ENCODE data around the gene TUBB3. TPM values are rescaled to one million over a fixed set of nuclear protein-coding genes. Genes with fewer than 3 reads are reported as not detected.

Gene TUBB3
- total RNA-seq, 4 donors from 2014 or later: 1.9 to 7.4 (median 3.9) TPM

- intact Hi-C loops (cut with DNase I; ENCODE audit: low total_unique reads): no loop called here
- no peak for DNase-seq (ENCODE audit: low spot score in 2 of 2)
- no peak overlapping the region for H3K4me3 ChIP-seq (ENCODE audit: low read depth, poor library complexity, severe bottlenecking)
- TF ChIP-seq POLR2A (IDR thresholded peaks at IDR 0.05): no peak
- TF ChIP-seq, protein P1, sequence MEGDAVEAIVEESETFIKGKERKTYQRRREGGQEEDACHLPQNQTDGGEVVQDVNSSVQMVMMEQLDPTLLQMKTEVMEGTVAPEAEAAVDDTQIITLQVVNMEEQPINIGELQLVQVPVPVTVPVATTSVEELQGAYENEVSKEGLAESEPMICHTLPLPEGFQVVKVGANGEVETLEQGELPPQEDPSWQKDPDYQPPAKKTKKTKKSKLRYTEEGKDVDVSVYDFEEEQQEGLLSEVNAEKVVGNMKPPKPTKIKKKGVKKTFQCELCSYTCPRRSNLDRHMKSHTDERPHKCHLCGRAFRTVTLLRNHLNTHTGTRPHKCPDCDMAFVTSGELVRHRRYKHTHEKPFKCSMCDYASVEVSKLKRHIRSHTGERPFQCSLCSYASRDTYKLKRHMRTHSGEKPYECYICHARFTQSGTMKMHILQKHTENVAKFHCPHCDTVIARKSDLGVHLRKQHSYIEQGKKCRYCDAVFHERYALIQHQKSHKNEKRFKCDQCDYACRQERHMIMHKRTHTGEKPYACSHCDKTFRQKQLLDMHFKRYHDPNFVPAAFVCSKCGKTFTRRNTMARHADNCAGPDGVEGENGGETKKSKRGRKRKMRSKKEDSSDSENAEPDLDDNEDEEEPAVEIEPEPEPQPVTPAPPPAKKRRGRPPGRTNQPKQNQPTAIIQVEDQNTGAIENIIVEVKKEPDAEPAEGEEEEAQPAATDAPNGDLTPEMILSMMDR (IDR thresholded peaks at IDR 0.05): no peak
- WGBS, 2 donors: 71 to 82% methylated on average over 25 to 28 of the region's 31 CpGs
These were observed 18.3 kb upstream of the TUBB3 start for GRCh38 chr16:89904606-89905510.

- 82 to 85% methylated on average over 22 of the region's 23 CpGs for WGBS, 2 donors
These were observed 17.5 kb upstream of the TUBB3 start for GRCh38 chr16:89905511-89906139.

DNA sequence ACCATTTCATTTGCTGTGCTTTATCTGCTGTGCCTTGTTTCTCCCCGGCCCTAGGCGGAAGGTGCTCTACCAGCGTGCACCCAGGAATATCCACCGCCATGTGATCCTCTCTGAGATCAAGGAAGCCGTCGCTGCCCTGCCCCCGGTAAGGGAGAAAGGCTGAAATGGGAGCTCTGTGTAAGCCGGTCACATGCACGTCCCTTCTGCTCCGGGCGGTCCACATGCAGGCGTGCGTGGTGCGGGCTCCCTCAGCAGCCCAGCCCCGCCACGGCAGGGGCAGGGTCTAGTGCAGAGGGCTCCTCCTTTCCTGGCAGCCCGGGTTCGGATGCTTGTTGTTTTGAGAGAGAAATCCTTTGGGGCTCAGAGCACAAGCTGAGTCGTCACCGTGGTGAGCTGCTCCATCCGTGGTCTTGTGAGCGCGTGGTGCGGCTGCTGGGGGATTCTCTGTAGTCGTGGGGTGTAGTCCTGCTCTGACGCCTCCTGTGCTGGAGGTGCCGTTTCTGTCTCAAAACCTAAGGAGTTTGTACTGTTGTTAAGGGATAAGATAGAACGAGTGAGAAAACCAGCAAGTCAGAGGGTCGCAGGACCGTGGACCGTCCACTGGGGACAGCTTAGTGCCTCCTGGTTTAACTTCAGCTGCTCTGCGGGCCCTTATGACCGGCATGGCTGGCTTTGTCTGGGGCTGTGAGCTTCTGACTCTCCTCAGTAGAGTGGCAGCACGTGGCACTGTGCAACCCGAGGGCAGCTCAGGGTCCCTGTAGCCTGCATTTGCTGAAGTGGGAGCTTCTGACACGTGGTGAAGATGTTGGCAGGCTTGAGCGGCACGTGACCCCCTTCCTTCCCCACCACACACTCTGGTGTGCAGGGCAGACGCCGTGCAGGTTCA, 16.8 kb upstream of the TUBB3 start:
- TF ChIP-seq, protein P1 (IDR thresholded peaks at IDR 0.05): no peak
- TF ChIP-seq POLR2A (IDR thresholded peaks at IDR 0.05): no peak
- intact Hi-C loops (cut with DNase I; ENCODE audit: low total_unique reads): no loop called here
- H3K4me3 ChIP-seq (ENCODE audit: low read depth, poor library complexity, severe bottlenecking): no peak overlapping the region
- no peak for DNase-seq (ENCODE audit: low spot score in 2 of 2)
- 93% methylated on average over 39 to 40 of the region's 40 CpGs for WGBS, 2 donors

More at GRCh38 chr16:89905511-89906139, 17.5 kb upstream of the TUBB3 start:
- no peak for DNase-seq (ENCODE audit: low spot score in 2 of 2)
- TF ChIP-seq, protein P1 (IDR thresholded peaks at IDR 0.05): no peak
- no peak for TF ChIP-seq POLR2A (IDR thresholded peaks at IDR 0.05)
- no peak overlapping the region for H3K4me3 ChIP-seq (ENCODE audit: low read depth, poor library complexity, severe bottlenecking)
- intact Hi-C loops (cut with DNase I; ENCODE audit: low total_unique reads): no loop called here

- H3K4me3 ChIP-seq (ENCODE audit: low read depth, poor library complexity, severe bottlenecking): no peak overlapping the region
- TF ChIP-seq, protein P1 (IDR thresholded peaks at IDR 0.05): no peak
- TF ChIP-seq POLR2A (IDR thresholded peaks at IDR 0.05): no peak
- intact Hi-C loops (cut with DNase I; ENCODE audit: low total_unique reads): no loop called here
- no peak for DNase-seq (ENCODE audit: low spot score in 2 of 2)
- WGBS, 2 donors: 91 to 99% methylated on average over 11 to 13 of the region's 13 CpGs
These were observed 15.9 kb upstream of the TUBB3 start for GRCh38 chr16:89907055-89907814.

- no peak for TF ChIP-seq POLR2A (IDR thresholded peaks at IDR 0.05)
- TF ChIP-seq, protein P1 (IDR thresholded peaks at IDR 0.05): no peak
- intact Hi-C loops (cut with DNase I; ENCODE audit: low total_unique reads): no loop called here
- WGBS, 2 donors: 91 to 96% methylated on average over 4 of the region's 4 CpGs
- no peak overlapping the region for H3K4me3 ChIP-seq (ENCODE audit: low read depth, poor library complexity, severe bottlenecking)
- no peak for DNase-seq (ENCODE audit: low spot score in 2 of 2)
These were observed 14.9 kb upstream of the TUBB3 start for GRCh38 chr16:89908236-89908635.

All from lower leg skin (tissue), 4 donors.